Naive thymus-derived CD4-positive, alpha-beta T cell (primary cell): ENCODE results near the gene EXOC3. TPM values are rescaled to one million over a fixed set of nuclear protein-coding genes. Genes with fewer than 3 reads are reported as not detected.
"Not testable (repeated sequence)": the region's sequence is repeated elsewhere in the genome, so short reads cannot be mapped to it uniquely, and the experiment has no call there.

ENCODE experiments used
- ATAC-seq: fragments of 150-1000 bp; cut with Tn5 transposase; 2 replicates; pipeline ENCODE4 v1.10.0; 2021; ENCODE audit warnings: mild to moderate bottlenecking, moderate library complexity
- CTCF ChIA-PET: fragments of 350-600 bp; sonication (Branson Sonifier 250); formaldehyde crosslinking; loops from one replicate; lab custom pipeline; 2021; ENCODE audit warnings: antibody characterized with exemption; lab: Charles Lee
- POLR2A ChIA-PET: fragments of 350-600 bp; sonication (Branson Sonifier 250); formaldehyde crosslinking; loops from one replicate; lab custom pipeline; 2021; ENCODE audit warnings: antibody characterized with exemption, inconsistent platforms; lab: Charles Lee
- DNase-seq, 9 donors: peaks; one replicate each; pipeline versions ENCODE4 v3.0.0 to v3.0.0-alpha.2; 2020 to 2022; ENCODE audit warnings: mixed read lengths in 1 of 9
- H3K27ac ChIP-seq: one replicate; pipeline ENCODE4 v1.7.0; 2013; ENCODE audit warnings: mild to moderate bottlenecking, low read depth, low read length, moderate library complexity
- H3K27me3 ChIP-seq, 2 donors: one replicate each; pipeline ENCODE4 v1.7.0; 2013; ENCODE audit warnings: low read length in 2 of 2, mild to moderate bottlenecking in 2 of 2, moderate library complexity in 2 of 2; ENCODE audit not compliant: control insufficient read depth in 2 of 2, insufficient read depth in 2 of 2
- H3K36me3 ChIP-seq, 3 experiments: 1 replicate in 2 of 3; 2 replicates in 1 of 3; pipeline ENCODE4 v1.7.0; 2013; ENCODE audit warnings: low read length in 3 of 3, mild to moderate bottlenecking in 3 of 3, moderate library complexity in 1 of 3; ENCODE audit not compliant: insufficient read depth in 3 of 3, control insufficient read depth in 2 of 3
- H3K4me1 ChIP-seq, 2 donors: one replicate each; pipeline ENCODE4 v1.7.0; 2013; ENCODE audit warnings: low read length in 2 of 2, mild to moderate bottlenecking in 2 of 2, moderate library complexity in 1 of 2; ENCODE audit not compliant: control insufficient read depth in 2 of 2, insufficient read depth in 2 of 2
- H3K4me3 ChIP-seq: 2 replicates; pipeline ENCODE4 v1.7.0; 2013; ENCODE audit warnings: mild to moderate bottlenecking, low read length
- H3K9me3 ChIP-seq, 3 experiments: 1 replicate in 2 of 3; 2 replicates in 1 of 3; pipeline ENCODE4 v1.7.0; 2013; ENCODE audit warnings: low read length in 3 of 3; ENCODE audit not compliant: control insufficient read depth in 2 of 3
- H3K27ac Mint-ChIP-seq, 9 donors: one replicate each; pipeline ENCODE4 v1.8.0; 2020 to 2022; ENCODE audit warnings: mixed read lengths in 9 of 9, mild to moderate bottlenecking in 8 of 9, moderate library complexity in 5 of 9, inconsistent platforms in 2 of 9
- H3K27me3 Mint-ChIP-seq, 5 donors: one replicate each; pipeline ENCODE4 v1.8.0; 2021 to 2022; ENCODE audit warnings: mixed read lengths in 5 of 5, mild to moderate bottlenecking in 1 of 5
- H3K36me3 Mint-ChIP-seq, 5 donors: one replicate each; pipeline ENCODE4 v1.8.0; 2020 to 2022; ENCODE audit warnings: mixed read lengths in 5 of 5, mild to moderate bottlenecking in 3 of 5, inconsistent platforms in 1 of 5
- H3K4me1 Mint-ChIP-seq, 7 donors: one replicate each; pipeline ENCODE4 v1.8.0; 2020 to 2022; ENCODE audit warnings: mixed read lengths in 7 of 7, mild to moderate bottlenecking in 3 of 7, inconsistent platforms in 1 of 7
- H3K4me3 Mint-ChIP-seq, 10 donors: one replicate each; pipeline ENCODE4 v1.8.0; 2020 to 2022; ENCODE audit warnings: mild to moderate bottlenecking in 10 of 10, mixed read lengths in 10 of 10, moderate library complexity in 6 of 10, inconsistent platforms in 2 of 10
- H3K9me3 Mint-ChIP-seq, 11 donors: one replicate each; pipeline ENCODE4 v1.8.0; 2020 to 2022; ENCODE audit warnings: mixed read lengths in 11 of 11, mild to moderate bottlenecking in 4 of 11, inconsistent platforms in 1 of 11, moderate library complexity in 1 of 11
- intact Hi-C, 2 donors: fragments of 100-400 bp; cut with micrococcal nuclease; formaldehyde crosslinking; loops; one replicate each; pipeline ENCODE4 v1.15.1; 2023
- polyA plus RNA-seq, 2 donors: library from polyadenylated mRNA; unstranded; fragments of 300-500 nt; fragmentation: Illumina TruSeq; gene quantifications; one replicate each; pipeline ENCODE4 v1.2.3, GENCODE V29; 2021
- total RNA-seq, 6 experiments: library from RNA in 5 of 6; stranded (reverse) in 5 of 6; gene quantifications; 1 replicate in 5 of 6; 2 replicates in 1 of 6; pipeline ENCODE4 v1.2.3 and lab custom pipeline; 2021 to 2026

Gene EXOC3
- total and polyA plus RNA-seq, 7 experiments from 2014 or later: 44.3 to 105 (median 89.3) TPM

DNA sequence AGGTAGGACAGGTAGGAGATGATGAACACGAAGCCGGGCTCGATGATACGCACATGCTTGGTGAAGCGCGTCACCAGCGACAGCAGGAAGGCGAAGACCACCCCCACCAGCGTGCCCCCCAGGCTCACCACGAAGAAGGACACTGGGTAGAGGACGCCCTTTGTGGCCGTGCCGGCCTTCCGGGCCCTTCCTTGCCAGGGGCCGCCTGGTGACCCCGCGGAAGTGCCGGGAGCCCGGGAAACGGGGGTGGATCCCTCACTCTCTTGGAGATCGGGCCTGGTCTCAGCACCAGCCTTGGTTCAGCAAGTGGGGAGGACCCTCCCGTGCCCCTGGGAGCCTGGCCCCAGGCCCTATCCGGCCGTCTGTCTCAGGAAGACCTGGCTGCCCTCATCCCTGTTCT is 41.6 kb downstream of the EXOC3 start:
- Mint-ChIP-seq H3K36me3 (no peaks in the 10 kb centered on the region), H3K4me1 (peaks cover 0 to 18% (median 4%) of the 10 kb centered on the region in 7 donors), H3K27me3 (peaks cover 0 to 7% (median 4%) of the 10 kb centered on the region in 5 donors), H3K9me3 (peaks cover 0 to 1% (median 0%) of the 10 kb centered on the region in 11 donors), H3K27ac (no peak overlapping the region), H3K4me3 (no peak overlapping the region)
- Histone ChIP-seq H3K27me3 (no peaks in the 10 kb centered on the region), H3K9me3 (no peaks in the 10 kb centered on the region), H3K4me1 (no peaks in the 10 kb centered on the region), H3K36me3 (no peaks in the 10 kb centered on the region), H3K4me3 (no peak overlapping the region), H3K27ac (no peak overlapping the region)
- CTCF ChIA-PET: no interaction called here
- POLR2A ChIA-PET: no interaction called here
- no peak for ATAC-seq
- intact Hi-C loops: no loop called here
- peak in 1 of 9 donors; percentile 8 for DNase-seq

DNA sequence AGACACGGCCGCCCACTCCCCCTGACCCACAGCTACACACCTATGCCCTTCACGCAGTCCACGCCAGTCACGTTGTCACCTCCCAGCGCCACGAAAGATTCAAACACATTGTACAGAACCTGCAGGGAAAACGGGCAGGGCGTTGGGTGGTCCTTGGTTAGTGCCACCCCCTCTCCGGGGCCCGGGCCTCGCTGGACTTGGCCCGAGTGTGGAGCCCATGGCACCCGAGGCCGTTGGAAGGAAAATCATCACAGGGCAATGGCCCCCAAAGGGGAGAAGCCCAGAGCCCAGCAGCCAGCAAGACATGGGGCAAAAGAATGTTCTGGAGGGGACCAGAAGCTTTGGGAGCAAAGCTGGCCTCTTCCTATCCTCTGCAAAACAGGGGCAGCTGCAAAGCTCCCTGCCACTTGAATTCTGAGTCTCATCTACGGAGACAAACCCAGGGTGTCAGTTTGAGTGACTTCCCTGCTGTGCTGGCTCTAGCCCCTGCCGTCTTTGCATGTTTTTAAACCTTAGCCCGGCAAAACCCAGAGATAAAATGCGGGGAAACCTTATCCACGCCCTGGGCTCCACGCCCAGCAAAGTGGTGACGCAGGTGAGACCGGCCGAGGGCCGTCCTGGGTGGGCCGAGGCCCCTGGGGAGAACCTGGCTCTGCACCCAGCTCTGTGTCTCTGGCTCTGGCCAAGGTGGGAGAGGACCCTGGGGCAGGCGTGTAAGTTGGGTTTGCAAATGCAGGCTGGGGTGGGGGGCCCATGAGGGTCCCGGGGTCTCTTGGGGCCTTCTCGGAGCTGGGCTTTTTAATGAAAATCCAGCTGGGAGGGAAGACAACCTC is 42.4 kb downstream of the EXOC3 start:
- intact Hi-C loops: no loop called here
- Mint-ChIP-seq H3K36me3 (no peaks in the 10 kb centered on the region), H3K27me3 (peaks cover 0 to 7% (median 4%) of the 10 kb centered on the region in 5 donors), H3K4me1 (peaks cover 0 to 18% (median 4%) of the 10 kb centered on the region in 7 donors), H3K4me3 (peak overlapping the region in 5 of 10 donors; percentile 14 to 56 (median 29)), H3K9me3 (peaks cover 0 to 1% (median 0%) of the 10 kb centered on the region in 11 donors), H3K27ac (no peak overlapping the region)
- ATAC-seq: no peak
- Histone ChIP-seq H3K4me1 (no peaks in the 10 kb centered on the region), H3K9me3 (no peaks in the 10 kb centered on the region), H3K27ac (no peak overlapping the region), H3K4me3 (no peak overlapping the region), H3K36me3 (no peaks in the 10 kb centered on the region), H3K27me3 (no peaks in the 10 kb centered on the region)
- DNase-seq: peak in 1 of 9 donors; percentile 6
- POLR2A ChIA-PET: interaction anchor here (0.7 kb wide), 1 partner anchor 44 kb away, joined by 3 read pairs; no protein-coding TSS in a partner anchor
- CTCF ChIA-PET: no interaction called here

DNA sequence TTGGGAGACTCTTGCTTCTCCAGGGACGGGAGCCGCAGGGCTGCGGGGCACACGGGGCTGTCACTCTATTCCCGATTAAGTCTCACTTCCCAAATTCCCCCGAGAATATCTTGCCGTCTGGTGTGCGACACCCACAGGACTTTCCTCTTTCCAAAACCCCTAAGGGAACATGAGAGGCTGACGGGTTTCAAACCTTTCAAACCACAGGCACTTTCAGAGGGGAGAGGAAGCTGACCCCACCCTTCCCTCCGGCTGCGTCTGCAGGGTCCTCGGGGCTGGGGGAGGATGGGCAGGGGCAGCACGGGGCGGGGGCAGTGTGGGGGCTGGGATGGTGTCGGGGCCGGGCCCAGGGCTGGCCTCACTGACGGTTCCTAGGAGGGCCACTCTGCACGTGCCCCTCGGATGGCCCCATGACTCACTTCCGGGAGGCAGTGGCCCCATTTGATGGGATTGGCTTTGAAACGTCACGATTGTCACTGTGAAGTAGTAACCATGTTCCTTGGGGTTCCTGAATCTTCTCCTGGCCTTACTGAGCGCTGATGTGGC is 43.0 kb downstream of the EXOC3 start:
- Mint-ChIP-seq H3K4me1 (peaks cover 0 to 18% (median 4%) of the 10 kb centered on the region in 7 donors), H3K27ac (peak overlapping the region in 1 of 9 donors; percentile 41), H3K9me3 (peaks cover 0 to 1% (median 0%) of the 10 kb centered on the region in 11 donors), H3K4me3 (peak overlapping the region in 5 of 10 donors; percentile 14 to 56 (median 29)), H3K36me3 (no peaks in the 10 kb centered on the region), H3K27me3 (peaks cover 0 to 5% (median 4%) of the 10 kb centered on the region in 5 donors)
- no peak overlapping the region for H3K4me3 ChIP-seq
- no peaks in the 10 kb centered on the region for H3K9me3 ChIP-seq
- POLR2A ChIA-PET: no interaction called here
- no peak overlapping the region for H3K27ac ChIP-seq
- H3K27me3 ChIP-seq: no peaks in the 10 kb centered on the region
- intact Hi-C loops: no loop called here
- no peaks in the 10 kb centered on the region for H3K36me3 ChIP-seq
- CTCF ChIA-PET: no interaction called here
- H3K4me1 ChIP-seq: no peaks in the 10 kb centered on the region
- peak; percentile 58 for ATAC-seq
- no peak for DNase-seq

DNA sequence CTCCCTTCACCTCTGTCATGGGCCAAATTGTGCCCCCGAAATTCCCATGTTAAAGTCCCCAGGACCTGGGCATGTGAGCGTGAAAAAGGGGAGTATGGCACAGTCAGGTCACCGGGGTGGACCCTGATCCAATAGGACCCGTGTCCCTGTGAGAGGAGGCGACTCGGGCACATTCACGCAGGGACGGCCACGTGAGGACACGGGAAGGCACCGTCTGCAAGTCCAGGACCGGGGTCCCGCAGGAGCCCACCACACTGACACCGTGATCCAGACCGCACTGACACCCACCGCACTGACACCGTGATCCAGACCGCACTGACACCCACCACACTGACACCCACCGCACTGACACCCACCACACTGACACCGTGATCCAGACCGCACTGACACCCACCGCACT is 43.6 kb downstream of the EXOC3 start:
- intact Hi-C loops, H3K27me3 Mint-ChIP-seq: not testable (repeated sequence)

DNA sequence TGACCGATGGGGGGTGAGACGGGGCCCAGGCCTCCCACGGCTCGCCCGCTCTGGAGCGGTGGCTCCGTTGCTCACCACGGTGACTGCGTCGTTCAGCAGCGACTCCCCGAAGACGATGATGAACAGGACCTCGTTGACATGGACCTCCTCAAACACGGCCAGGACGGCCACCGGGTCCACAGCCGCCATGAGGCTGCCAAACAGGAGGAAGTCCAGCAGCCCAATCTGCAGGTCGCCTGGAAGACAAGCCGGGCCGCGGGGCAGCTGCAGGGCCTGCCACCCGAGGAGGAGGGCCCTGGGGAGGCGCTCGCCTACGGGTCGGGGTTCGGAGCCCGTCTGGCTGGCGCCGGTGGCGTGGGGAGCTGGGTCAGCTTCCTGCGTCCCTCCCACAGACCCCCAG is 45.3 kb downstream of the EXOC3 start:
- Histone ChIP-seq H3K36me3 (no peaks in the 10 kb centered on the region), H3K27me3 (no peaks in the 10 kb centered on the region), H3K4me1 (no peaks in the 10 kb centered on the region), H3K27ac (no peak overlapping the region), H3K9me3 (no peaks in the 10 kb centered on the region), H3K4me3 (no peak overlapping the region)
- CTCF ChIA-PET: no interaction called here
- DNase-seq (no peak), ATAC-seq (no peak)
- POLR2A ChIA-PET: no interaction called here
- no peak overlapping the region for H3K4me3 Mint-ChIP-seq
- no peaks in the 10 kb centered on the region for H3K36me3 Mint-ChIP-seq
- H3K4me1 Mint-ChIP-seq: peaks cover 0 to 18% (median 6%) of the 10 kb centered on the region in 7 donors
- intact Hi-C loops: no loop called here
- peaks cover 0 to 5% (median 0%) of the 10 kb centered on the region in 5 donors for H3K27me3 Mint-ChIP-seq
- peaks cover 0 to 1% (median 0%) of the 10 kb centered on the region in 11 donors for H3K9me3 Mint-ChIP-seq
- H3K27ac Mint-ChIP-seq: no peak overlapping the region

More for the DNA sequence above, 43.6 kb downstream of the EXOC3 start:
- DNase-seq, ATAC-seq, H3K4me3 ChIP-seq, H3K27ac ChIP-seq, H3K9me3 ChIP-seq, H3K36me3 ChIP-seq, H3K27me3 ChIP-seq, POLR2A ChIA-PET, H3K4me1 ChIP-seq, H3K9me3 Mint-ChIP-seq, CTCF ChIA-PET, H3K36me3 Mint-ChIP-seq: not testable (repeated sequence)
- peak overlapping the region in 2 of 9 donors; percentile 8 to 41 for H3K27ac Mint-ChIP-seq
- H3K4me3 Mint-ChIP-seq: peak overlapping the region in 3 of 10 donors; percentile 14 to 56 (median 50)
- peaks cover 0 to 18% (median 5%) of the 10 kb centered on the region in 7 donors for H3K4me1 Mint-ChIP-seq

DNA sequence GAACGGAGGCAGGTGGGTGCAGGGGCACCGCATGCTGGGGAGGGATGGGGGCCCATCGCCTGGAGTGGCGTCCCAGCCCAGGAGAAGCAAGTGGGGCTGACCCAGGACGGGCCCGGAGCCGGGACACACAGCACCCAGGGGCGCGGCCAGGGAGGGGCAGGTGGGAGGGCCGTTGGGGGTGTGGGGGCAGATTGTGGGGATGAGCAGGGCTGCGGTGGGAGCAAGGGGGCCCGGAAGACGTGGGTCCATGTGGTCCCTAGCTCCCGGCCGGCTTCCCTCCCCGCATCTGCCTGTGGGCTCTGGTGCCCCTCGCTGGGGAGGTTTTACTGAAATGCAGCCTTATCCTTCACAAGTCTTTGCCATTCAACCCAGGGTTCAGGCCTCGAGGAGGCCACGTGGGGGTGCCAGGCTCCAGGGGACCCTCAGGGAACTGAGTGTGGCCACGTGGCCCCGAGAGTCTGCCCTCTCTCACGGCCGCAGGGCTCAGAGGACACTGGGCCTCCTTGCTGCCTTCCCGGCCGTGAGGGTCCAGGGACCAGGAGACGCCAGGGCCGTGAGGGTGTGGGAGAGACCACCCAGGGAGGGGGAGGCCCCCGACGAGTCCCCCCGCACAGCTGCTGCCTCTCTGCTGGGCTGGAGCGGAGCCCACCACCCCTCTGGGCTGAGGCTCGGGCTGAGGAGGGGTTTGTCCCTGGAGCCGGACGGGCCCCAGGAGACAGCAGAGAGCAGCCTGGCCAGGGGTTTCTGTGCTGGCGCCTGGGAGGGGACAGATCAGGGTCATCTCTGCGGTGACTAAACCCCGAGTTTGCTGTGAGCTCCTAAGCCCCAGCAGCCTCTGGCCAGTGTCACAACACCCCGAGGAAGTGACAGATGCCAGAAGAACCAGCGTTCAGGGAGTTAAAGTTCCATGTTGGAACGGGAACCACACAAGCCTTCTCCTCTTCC is 46.0 kb downstream of the EXOC3 start:
- intact Hi-C loops: no loop called here
- H3K4me1 ChIP-seq: no peaks in the 10 kb centered on the region
- no peaks in the 10 kb centered on the region for H3K36me3 ChIP-seq
- POLR2A ChIA-PET: no interaction called here
- H3K27ac ChIP-seq: no peak overlapping the region
- Mint-ChIP-seq H3K4me1 (peaks cover 0 to 18% (median 6%) of the 10 kb centered on the region in 7 donors), H3K36me3 (no peaks in the 10 kb centered on the region), H3K9me3 (peaks cover 0 to 1% (median 0%) of the 10 kb centered on the region in 11 donors), H3K27me3 (peaks cover 0 to 5% (median 0%) of the 10 kb centered on the region in 5 donors), H3K27ac (no peak overlapping the region), H3K4me3 (no peak overlapping the region)
- H3K27me3 ChIP-seq: no peaks in the 10 kb centered on the region
- DNase-seq (no peak), ATAC-seq (no peak)
- no peaks in the 10 kb centered on the region for H3K9me3 ChIP-seq
- CTCF ChIA-PET: no interaction called here
- H3K4me3 ChIP-seq: no peak overlapping the region
